Left lobe of liver (tissue), 2 donors: ENCODE data around the gene SAMD4B. TPM values are rescaled to one million over a fixed set of nuclear protein-coding genes. Genes with fewer than 3 reads are reported as not detected.
A peak's percentile ranks its signal among the peaks of the same experiment; 100 is the strongest.
"Not testable (repeated sequence)": the region's sequence is repeated elsewhere in the genome, so short reads cannot be mapped to it uniquely, and the experiment has no call there.

Experiments
- ATAC-seq: fragments of 200-7000 bp; cut with Tn5 transposase; one replicate; pipeline ENCODE4 v1.9.1; 2020; ENCODE audit warnings: mild to moderate bottlenecking, moderate library complexity
- DNase-seq: peaks from one replicate; pipeline ENCODE4 v3.0.0-alpha.2; 2020; ENCODE audit warnings: low spot score
- total RNA-seq: library from RNA; stranded (reverse); gene quantifications from one replicate; pipeline ENCODE4 v1.2.1, GENCODE V29; 2021
- donor health status: DM: no; HTN: no; CAD: no; lungs with moderate emphysema.
- donor health status: DM: no; HTN: yes; CAD: no.

SAMD4B gene
- total RNA-seq, 1 donor from 2014 or later, result 30.1 TPM

- DNase-seq, result no peak
- no peak for ATAC-seq
Observed at GRCh38 chr19:39310558-39311311, 31.5 kb upstream of the SAMD4B start.

DNA sequence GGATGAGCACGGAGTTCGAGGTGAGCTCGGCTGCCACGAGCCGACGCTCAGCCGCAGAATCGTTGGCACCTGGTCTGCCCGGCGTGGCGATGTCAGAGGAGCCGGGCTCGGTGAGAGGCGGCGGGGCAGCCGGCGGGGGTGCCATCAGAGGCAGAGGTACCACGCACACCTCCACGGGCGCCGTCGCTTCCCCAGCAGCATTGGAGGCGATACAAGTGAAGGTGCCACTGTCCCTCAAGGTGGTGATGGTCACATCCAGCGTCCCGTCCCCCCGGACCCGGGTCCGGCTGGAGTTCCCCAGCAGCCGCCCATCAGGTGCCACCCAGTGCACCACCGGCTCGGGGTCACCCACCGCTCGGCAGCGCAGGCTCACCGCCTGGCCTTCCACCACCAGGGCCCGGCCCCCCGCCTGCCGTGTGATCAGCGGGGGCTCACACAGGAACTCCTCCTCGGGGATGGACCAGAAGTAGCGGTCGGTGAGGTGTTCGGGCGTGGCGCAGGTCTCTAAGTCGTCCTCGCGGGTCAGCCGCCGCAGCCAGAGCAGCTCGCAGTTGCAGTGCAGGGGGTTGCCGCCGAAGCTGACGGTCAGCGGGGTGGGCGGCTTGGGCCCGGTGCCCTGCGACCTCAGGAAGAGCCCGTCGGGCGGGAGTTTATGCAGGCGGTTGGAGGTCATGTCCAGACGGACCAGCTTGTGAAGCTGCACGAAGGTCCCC, 28.0 kb upstream of the SAMD4B start:
- DNase-seq, result no peak

DNA sequence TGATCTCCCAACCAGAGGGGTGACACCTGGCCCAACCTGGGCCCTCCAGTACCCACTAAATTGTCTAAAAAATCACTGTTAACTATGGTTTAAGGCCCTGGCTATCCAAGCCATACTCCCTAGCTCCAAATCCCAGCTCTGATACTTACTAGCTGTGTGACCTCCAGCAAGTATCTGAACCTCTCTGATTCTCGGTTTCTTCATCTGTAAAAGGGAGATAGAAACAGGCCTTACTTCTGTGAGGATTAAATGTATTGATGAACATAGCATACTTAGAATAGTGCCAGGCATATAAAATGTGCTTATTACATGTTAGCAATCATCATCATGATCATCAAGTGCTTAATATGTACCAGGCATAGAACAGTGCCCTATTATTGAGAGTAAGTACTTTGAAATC, 26.3 kb upstream of the SAMD4B start:
- ATAC-seq (no peak), DNase-seq (no peak)

More for the DNA sequence above, 28.0 kb upstream of the SAMD4B start:
- ATAC-seq, result no peak

DNA sequence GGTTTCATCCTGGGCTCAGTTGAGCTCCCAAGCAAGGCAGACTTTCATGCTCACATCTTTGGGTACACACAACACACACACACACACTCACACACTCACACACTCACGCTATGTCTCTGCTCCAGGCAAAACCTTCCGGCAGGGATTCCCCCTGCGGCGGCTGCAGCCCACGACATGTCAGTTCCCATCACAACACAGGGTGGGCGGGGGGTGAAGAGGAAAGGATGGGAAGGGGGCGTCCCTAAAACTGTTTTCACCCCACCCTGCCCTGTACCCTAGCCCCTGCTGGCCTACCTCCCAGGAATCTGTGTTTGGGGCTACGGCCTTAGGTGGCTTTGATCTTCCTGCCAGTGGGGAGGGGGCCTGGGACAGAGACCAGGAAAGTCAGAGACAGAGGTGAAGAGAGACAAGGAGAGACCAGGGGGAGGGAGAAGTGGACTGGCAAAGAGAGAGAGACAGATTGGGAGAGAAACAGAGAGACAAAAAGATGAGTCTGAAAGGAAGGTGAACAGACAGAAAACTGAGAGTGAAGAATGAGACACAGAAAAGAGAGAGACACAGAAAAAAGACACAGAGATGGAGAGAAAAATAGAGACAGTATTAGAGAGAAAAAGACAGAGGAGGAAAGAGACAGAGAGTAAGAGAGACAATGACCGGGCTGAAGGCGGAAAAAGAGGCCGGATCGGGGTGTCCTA, 25.4 kb upstream of the SAMD4B start:
- ATAC-seq, result no peak
- DNase-seq, result no peak

DNA sequence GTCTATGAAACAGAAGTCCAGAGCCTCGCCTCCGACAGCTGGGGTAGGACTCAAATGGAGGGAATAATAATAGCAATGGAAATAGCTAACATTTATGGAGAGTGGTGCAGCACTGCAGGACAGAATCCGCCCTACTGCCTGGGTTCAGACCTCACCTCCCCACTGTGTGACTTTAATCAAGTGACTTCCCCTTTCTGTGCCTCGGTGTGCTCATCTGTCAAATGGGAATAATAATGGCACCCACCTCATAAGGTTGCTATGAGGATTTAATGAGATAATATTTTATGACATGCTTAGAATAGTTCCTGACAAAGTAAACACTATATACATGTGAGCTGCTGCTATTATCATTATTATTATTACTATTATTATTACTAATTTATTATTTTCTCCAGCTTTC, 24.7 kb upstream of the SAMD4B start:
- DNase-seq (no peak), ATAC-seq (no peak)

- ATAC-seq, result no peak
Observed at GRCh38 chr19:39318071-39318470, 24.1 kb upstream of the SAMD4B start.

DNA sequence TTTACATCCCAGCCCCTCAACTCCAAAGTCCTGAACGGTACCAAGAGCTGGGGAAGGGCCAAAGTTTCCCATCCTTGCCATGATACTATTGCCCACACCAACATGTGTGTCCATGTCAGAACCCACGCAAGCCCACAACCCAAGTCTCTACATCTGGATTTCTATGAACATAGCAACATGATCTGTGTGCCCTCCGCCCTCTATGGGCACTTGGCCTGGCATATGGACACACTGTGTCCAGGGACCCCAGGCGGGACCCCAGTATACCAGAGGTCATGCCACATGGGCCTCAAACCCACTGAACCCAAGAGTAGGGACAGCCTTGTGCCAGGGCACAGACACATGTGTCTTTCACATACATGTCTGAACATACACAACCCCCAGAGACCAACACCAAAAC, 23.5 kb upstream of the SAMD4B start:
- DNase-seq (no peak), ATAC-seq (no peak)

More at GRCh38 chr19:39318071-39318470, 24.1 kb upstream of the SAMD4B start:
- DNase-seq, result no peak

- no peak for DNase-seq
- no peak for ATAC-seq
Observed at GRCh38 chr19:39319098-39319891, 22.9 kb upstream of the SAMD4B start.

- no peak for ATAC-seq
- DNase-seq, result no peak
Observed at GRCh38 chr19:39319892-39320248, 22.4 kb upstream of the SAMD4B start.

DNA sequence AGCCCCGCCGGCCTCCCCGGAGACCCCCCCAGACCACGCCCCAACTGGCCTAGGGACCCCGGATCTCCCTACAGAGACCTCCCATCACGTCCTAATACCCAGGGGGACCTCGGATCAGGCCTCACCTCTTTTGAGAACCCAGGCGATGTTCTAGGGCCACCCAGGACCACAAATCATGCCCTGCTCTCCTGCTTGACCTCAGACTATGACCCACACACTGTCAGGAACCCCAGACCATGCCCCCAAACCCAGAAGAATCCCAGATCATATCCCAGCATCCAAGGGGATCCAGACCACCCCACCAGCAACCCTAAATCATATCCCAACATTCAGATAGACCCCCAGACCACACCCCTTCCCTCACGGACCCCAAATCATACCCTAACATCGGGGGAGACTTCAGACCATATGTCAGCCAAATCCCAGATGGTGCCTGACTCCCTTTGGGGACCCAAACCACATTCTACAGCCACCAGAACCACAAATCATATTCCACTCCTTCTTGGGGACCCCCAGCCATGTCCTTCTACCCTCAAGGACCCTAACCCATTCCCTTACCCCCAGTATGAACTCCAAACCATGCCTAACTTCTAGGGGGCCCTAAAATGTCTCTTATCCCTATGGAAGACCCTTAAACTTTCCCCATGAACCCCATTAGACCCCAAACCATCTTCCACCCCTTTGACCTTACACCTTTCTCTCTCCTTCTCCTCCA, 20.9 kb upstream of the SAMD4B start:
- DNase-seq (no peak), ATAC-seq (no peak)

- ATAC-seq, result no peak
Observed at GRCh38 chr19:39321832-39322176, 20.4 kb upstream of the SAMD4B start.

GRCh38 chr19:39324242-39324842, 17.9 kb upstream of the SAMD4B start:
- no peak for ATAC-seq
- DNase-seq, result no peak

More at GRCh38 chr19:39321832-39322176, 20.4 kb upstream of the SAMD4B start:
- DNase-seq, result no peak

GRCh38 chr19:39325778-39326665, 16.2 kb upstream of the SAMD4B start:
- ATAC-seq, result no peak

GRCh38 chr19:39327363-39328045, 14.7 kb upstream of the SAMD4B start:
- no peak for DNase-seq
- no peak for ATAC-seq

More at GRCh38 chr19:39325778-39326665, 16.2 kb upstream of the SAMD4B start:
- no peak for DNase-seq

- DNase-seq, result peak; percentile 82
- ATAC-seq, result peak; percentile 93
Observed at GRCh38 chr19:39328046-39328705, 14.0 kb upstream of the SAMD4B start.

GRCh38 chr19:39329948-39330347, 12.3 kb upstream of the SAMD4B start:
- DNase-seq (no peak), ATAC-seq (no peak)

GRCh38 chr19:39332293-39332692, 9.9 kb upstream of the SAMD4B start:
- DNase-seq, result no peak

DNA sequence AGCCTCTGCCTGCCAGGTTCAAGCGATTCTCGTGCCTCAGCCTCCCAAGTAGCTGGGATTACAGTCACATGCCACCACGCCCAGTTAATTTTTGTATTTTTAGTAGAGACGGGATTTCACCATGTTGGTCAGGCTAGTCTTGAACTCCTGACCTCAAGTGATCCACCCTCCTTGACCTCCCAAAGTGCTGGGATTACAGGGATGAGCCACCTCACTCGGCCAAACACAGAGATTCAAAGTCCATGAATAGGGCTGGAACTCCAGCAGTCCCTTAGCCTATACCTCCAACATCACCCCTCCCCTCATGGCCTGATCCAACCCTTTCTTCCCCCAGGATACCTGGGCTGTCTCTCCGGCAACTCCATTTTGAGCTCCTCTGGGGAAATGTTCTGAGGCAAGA, 9.5 kb upstream of the SAMD4B start:
- not testable (repeated sequence) for DNase-seq, ATAC-seq

More at GRCh38 chr19:39332293-39332692, 9.9 kb upstream of the SAMD4B start:
- no peak for ATAC-seq
